GM18867 (cell line): ENCODE results near the gene CPA2.
"Not testable (repeated sequence)": the region's sequence is repeated elsewhere in the genome, so short reads cannot be mapped to it uniquely, and the experiment has no call there.

ENCODE experiments used
- ATAC-seq: cut with Tn5 transposase; IDR thresholded peaks from one replicate; pipeline ENCODE4 v1.9.1; 2021; ENCODE audit warnings: mild to moderate bottlenecking, moderate library complexity; ENCODE audit not compliant: unreplicated experiment

The CPA2 gene

GRCh38 chr7:130266258-130266960 is at the start of gene CPA2:
Gene CPA2 (plus strand): TSS chr7:130266863. CDS start chr7:130266882, 19 bp downstream.
- no peak for ATAC-seq

DNA sequence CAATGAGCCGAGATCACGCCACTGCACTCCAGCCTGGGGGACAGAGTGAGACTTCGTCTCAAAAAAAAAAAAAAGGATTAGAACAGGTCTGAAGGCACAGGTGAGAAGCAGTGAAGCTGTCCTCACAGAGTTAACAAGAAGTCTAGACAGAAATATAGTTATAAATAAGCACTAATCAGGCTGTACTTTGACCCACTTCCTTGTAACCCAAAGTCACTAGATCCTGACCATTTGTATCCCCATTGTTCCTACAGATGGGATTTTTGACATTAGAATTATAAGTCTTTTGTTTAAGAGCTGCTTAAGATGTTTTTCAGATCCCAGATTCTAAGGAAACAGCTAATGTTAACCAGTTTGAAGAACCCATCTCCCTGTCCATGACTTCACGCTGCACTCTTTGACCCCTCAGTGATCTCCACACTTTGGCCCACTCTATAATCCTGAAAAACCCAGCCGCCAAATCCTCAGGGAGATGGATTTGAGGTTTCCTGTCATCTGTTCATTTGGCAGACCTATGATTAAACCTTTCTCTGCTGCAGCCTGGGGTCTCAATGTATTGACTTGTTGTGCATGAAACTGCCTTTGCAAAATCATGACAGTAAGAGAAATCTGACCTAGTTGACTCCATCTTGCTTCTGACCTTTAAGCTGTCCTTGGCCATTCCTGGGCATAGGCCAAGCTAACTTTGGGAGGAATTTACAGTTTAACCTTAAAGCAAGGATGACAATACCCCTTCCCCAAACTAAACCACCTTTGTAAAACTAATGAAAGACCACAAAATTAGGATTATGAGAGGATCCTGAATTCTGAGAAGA is 47.6 kb upstream of the CPA2 start:
- ATAC-seq = no peak

GRCh38 chr7:130219871-130220270 is 46.8 kb upstream of the CPA2 start:
- ATAC-seq = no peak

DNA sequence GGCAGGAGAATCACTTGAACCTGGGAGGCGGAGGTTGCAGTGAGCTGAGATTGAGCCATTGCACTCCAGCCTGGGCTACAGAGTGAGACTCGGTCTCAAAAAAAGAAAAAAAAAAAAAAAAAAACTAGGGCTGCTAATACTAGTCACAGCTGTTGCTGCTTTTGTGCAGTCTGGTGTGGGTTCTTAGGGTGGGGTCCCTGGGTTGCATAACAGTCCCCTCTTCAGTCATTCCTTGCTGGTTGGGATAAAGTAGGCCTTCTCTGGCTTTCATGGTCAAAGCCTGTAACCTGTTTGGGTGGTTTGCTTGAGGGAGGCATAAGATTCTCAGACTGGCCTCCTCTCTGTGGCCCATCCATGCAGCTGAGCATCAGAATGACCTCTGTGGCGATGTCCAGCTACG is 44.9 kb upstream of the CPA2 start:
- ATAC-seq = no peak

GRCh38 chr7:130223646-130224045 is 43.0 kb upstream of the CPA2 start:
- no peak for ATAC-seq

DNA sequence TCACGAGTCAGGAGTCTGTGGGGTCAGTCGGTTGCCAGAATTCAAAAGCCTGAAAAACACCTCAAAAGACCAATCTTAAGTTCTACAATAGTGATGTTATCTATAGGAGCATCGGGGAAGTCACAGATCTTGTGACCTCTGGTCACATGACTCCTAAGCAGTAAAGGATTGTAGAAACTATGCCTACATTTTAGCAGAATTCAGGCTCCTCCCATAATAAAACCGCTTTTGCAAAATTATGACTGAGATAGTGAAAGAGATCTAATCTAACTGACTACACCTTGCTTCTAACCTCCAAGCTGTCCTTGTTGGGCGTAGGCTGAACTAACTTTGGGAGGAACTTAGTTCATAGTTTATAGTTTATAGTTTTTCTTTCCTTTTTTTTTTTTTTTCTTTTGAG is 42.5 kb upstream of the CPA2 start:
- ATAC-seq = no peak

- not testable (repeated sequence) for ATAC-seq
Observed at GRCh38 chr7:130224923-130225322, 41.7 kb upstream of the CPA2 start.

GRCh38 chr7:130226333-130226732 is 40.3 kb upstream of the CPA2 start:
- ATAC-seq = no peak

DNA sequence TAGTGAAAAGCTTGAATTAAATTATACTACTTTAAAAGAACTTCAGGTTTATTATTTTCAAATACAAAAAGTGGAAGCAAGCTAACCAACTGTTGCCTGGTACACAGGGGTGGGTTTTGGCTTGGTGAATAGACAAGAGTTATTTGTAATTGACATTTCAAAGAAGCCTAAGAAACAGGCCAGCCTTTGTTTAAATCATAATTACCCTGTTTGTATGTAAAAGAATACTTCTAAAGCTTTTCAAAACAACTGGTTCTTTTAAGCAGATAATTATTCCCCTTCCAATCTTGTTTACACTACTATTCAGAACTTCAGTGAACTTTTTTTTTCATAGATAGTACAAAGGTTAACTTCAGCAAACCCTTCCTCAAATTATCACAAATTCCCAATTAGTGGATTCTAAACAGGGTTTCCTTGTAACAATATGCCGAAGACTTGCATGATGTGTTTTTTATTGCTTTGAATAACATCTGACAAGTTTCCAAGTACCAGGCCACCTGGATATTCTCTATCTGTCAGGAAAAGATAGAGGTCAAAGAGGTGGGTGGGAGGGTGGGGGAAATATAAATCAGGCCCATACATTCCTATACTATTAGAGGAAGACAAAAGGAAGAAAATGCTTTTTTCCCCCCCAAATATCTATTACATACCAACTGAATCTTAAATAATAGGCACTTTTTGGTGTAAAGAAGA is 38.6 kb upstream of the CPA2 start:
- no peak for ATAC-seq

DNA sequence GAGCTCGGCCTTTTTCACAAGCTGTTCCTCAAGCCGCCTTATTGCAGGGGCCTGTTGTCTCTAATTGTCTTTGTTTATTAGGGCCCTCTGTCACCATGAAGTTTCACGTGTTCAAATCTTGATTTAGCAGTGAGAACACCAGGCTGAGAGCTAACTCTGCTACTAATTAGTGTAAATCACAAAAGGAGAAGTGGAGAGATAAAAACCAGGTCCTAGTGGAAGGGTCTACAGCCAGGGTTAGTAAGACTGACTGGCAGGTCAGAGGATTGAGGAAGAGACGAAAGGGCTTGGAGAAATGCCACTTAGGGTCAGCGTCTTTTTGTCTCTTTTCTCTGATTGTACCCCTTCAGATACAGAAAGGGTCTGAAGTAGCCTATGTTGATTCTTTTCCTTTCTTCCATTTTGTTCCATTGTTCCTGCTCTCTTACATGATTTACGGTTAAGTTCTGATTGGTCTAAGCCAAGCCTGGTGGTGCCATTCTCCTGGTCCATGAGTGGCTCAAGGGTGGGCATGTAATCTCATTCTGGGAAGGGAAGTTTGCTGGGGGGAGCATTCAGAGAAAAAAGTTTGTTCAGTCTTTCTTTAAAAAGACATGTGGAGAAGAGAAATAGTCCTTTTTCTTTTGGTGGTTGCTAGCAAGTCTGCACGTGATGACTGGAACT is 37.7 kb upstream of the CPA2 start:
- no peak for ATAC-seq

- not testable (repeated sequence) for ATAC-seq
Observed at GRCh38 chr7:130229981-130230380, 36.7 kb upstream of the CPA2 start.

DNA sequence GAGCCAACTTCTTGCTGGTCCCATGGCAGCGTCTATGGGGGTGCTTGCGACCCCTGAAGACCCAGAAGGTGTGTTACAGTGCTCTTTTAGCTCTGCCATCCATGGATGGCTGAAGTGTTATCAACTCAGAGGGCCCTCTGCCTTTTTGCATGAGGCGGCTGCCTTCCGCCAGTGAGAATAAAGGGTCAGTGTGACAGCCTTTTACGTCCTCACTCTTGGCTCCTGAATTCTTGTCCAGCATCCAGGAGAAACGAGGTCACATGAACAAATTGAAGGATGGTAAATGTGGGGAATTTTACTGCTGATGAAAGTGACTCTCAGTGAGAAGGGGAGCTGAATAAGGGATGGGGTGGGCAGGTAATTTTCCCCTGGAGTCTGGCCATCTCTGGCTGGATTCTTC is 34.9 kb upstream of the CPA2 start:
- ATAC-seq = no peak

GRCh38 chr7:130232209-130232608 is 34.5 kb upstream of the CPA2 start:
- ATAC-seq = no peak

- no peak for ATAC-seq
Observed at GRCh38 chr7:130234078-130234477, 32.6 kb upstream of the CPA2 start.

- ATAC-seq = not testable (repeated sequence)
Observed at GRCh38 chr7:130236361-130236760, 30.3 kb upstream of the CPA2 start.

DNA sequence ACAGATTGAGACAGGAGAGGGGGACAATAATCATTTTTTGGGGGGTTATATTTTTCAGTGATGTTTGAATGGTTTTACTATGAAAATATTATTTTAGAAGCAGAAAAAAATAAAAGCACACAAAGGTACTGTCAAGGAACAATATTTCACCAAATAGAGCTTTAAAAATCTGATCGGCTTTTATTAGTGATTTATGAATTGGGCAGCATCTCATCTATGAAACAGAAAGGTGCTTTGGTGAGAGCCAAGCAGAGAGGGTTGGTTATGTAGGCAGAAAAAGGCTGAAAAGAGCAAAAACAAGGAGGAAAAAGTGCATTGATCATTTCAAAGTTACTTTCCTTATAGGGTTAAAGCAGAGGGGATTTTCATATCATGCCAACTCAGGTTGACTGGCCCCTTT is 26.4 kb upstream of the CPA2 start:
- no peak for ATAC-seq

DNA sequence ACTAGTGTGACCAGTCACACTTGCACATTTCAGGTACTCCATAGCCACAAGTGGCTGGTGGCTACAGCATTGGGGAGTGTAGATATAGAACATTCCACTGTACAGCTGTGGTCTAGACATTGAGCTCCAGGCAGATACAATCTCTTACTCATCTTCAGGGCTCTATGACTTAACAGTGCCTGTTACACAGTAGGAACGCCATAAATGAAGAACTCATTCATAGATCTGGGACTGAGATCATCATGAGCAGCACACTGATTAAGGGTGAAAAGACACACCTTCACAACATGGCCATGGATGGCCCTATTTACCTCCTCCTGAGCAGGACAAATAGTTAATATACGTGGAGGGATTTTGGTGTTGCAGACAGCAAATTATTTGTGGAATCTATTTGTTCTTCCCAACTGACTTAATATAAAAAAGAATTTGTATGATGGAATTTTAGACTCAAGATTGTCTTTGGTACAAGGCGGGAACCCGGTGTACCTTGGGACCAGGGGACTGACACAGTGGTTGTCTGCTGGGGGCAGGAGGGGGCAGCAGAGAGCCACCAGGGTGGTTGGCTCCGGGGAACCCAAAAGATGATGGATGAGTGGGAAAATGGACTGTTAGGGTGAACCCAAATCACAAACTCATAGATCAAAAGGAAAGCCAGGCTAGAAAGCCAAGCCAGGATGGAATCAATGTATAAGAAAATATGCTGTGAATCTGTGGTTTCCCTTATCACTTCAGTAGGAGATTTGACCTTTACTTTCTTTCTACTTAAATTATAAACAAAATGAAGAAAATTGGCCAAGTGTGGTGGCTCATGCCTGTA is 24.3 kb upstream of the CPA2 start:
- ATAC-seq = peak; percentile 50

- ATAC-seq = not testable (repeated sequence)
Observed at GRCh38 chr7:130243486-130243885, 23.2 kb upstream of the CPA2 start.

- not testable (repeated sequence) for ATAC-seq
Observed at GRCh38 chr7:130246491-130246890, 20.2 kb upstream of the CPA2 start.

GRCh38 chr7:130248842-130249241 is 17.8 kb upstream of the CPA2 start:
- ATAC-seq = not testable (repeated sequence)
